ENCODE results near the gene LYPLA2. TPM values are rescaled to one million over a fixed set of nuclear protein-coding genes. Genes with fewer than 3 reads are reported as not detected.

Gene LYPLA2
- total and polyA plus RNA-seq, 2 donors (not counting 1 experiment from before 2014, with no cell fraction given) = 50.6 to 60.5 TPM

GRCh38 chr1:23796466-23797271, 5.7 kb downstream of the LYPLA2 start:
- Histone ChIP-seq H3K4me1 (ENCODE audit: control insufficient read depth in 2 of 2, insufficient read depth in 2 of 2, low read length in 2 of 2) (peaks cover 17 to 27% of the 10 kb centered on the region in 2 donors), H3K9me3 (ENCODE audit: control extremely low read depth in 1 of 3, control insufficient read depth in 2 of 3, insufficient read depth in 1 of 3, low read length in 2 of 3) (peaks cover 0 to 3% (median 0%) of the 10 kb centered on the region in 3 donors), H3K36me3 (replicated peaks in 1 of 2; ENCODE audit: control extremely low read depth in 1 of 2, control insufficient read depth in 1 of 2, extremely low read depth in 1 of 2, insufficient read depth in 2 of 2, low read length in 1 of 2) (peaks cover 0 to 21% of the 10 kb centered on the region in 2 experiments), H3K4me2 (replicated peaks; ENCODE audit: low read depth, low read length, poor library complexity, severe bottlenecking) (no peak overlapping the region), H3K79me2 (ENCODE audit: control insufficient read depth, insufficient read depth, low read length) (peaks cover 6% of the 10 kb centered on the region), H3K9ac (ENCODE audit: low read length) (no peak overlapping the region), H3K27ac (ENCODE audit: low read length in 2 of 2) (no peak overlapping the region), H4K20me1 (ENCODE audit: control insufficient read depth, insufficient read depth, low read length, poor library complexity, severe bottlenecking) (no peaks in the 10 kb centered on the region), H3K27me3 (replicated peaks in 1 of 4; ENCODE audit: control extremely low read depth in 1 of 4, control insufficient read depth in 3 of 4, insufficient read depth in 4 of 4, low read length in 3 of 4) (no peaks in the 10 kb centered on the region), H3K4me3 (ENCODE audit: control extremely low read depth in 1 of 5, extremely low read depth in 1 of 5, insufficient read depth in 1 of 5, low read depth in 2 of 5, low read length in 4 of 5) (no peak overlapping the region), H2AFZ (ENCODE audit: insufficient read depth, low read depth, low read length, poor library complexity, severe bottlenecking) (no peak overlapping the region)
- Mint-ChIP-seq H3K27me3 (no peaks in the 10 kb centered on the region), H3K27ac (no peak overlapping the region), H3K9me3 (ENCODE audit: insufficient read depth) (no peaks in the 10 kb centered on the region), H3K4me1 (peaks cover 20% of the 10 kb centered on the region), H3K4me3 (no peak overlapping the region)
- POLR2A ChIA-PET = interaction anchor here (0.6 kb wide), 1 partner anchor 52 kb away, joined by 5 read pairs; no protein-coding TSS in a partner anchor
- CTCF ChIA-PET = interaction anchor here (1.4 to 3.3 kb wide), 2 partner anchors 13 to 25 kb away, joined by 3 to 28 read pairs; no protein-coding TSS in a partner anchor
- DNase-seq (no peak), ATAC-seq (ENCODE audit: low read depth) (no peak)
- intact Hi-C loops (cut with micrococcal nuclease) = no loop called here
- no peak for TF ChIP-seq EZH2 (IDR thresholded peaks at IDR 0.05; ENCODE audit: borderline replicate concordance, insufficient read depth, low read depth, low read length, poor library complexity, severe bottlenecking)
- TF ChIP-seq CTCF (IDR thresholded peaks at IDR 0.05) = no peak
- 95% methylated on average over 12 of the region's 17 CpGs for WGBS (ENCODE audit: insufficient coverage)
